Right atrium auricular region (tissue), 2 donors: ENCODE data around the gene NEDD4L. TPM values are rescaled to one million over a fixed set of nuclear protein-coding genes. Genes with fewer than 3 reads are reported as not detected.

Experiments
- DNase-seq: peaks from one replicate; pipeline ENCODE4 v3.0.0-alpha.2; 2019; ENCODE audit warnings: low spot score
- H3K27ac ChIP-seq, 2 donors: fragments of 200-600 bp; sonication (generic); 1 replicate in 1 of 2; 2 replicates in 1 of 2; pipeline ENCODE4 v1.5.1; 2016 to 2019
- H3K27me3 ChIP-seq, 2 donors: fragments of 200-600 bp; sonication (generic); one replicate each; pipeline versions ENCODE4 v1.5.1 to v1.6.0; 2017 to 2019
- H3K36me3 ChIP-seq: fragments of 200-600 bp; sonication (generic); one replicate; pipeline ENCODE4 v1.5.1; 2016
- H3K4me1 ChIP-seq, 2 donors: fragments of 200-600 bp; sonication (generic); one replicate each; pipeline versions ENCODE4 v1.5.1 to v1.6.0; 2017 to 2019
- H3K4me3 ChIP-seq, 2 donors: fragments of 200-600 bp; sonication (generic); 1 replicate in 1 of 2; 2 replicates in 1 of 2; pipeline ENCODE4 v1.5.1; 2017 to 2019; ENCODE audit warnings: mild to moderate bottlenecking in 1 of 2, moderate library complexity in 1 of 2
- H3K9me3 ChIP-seq, 2 donors: fragments of 200-600 bp; sonication (generic); one replicate each; pipeline ENCODE4 v1.5.1; 2019
- total RNA-seq, 2 donors: library from RNA; depleted of rRNA; stranded (reverse); fragments of >200 nt; gene quantifications; one replicate each; pipeline ENCODE4 v1.1.0, GENCODE V29; 2016
- TF ChIP-seq, protein P1 (sequence below), 2 donors: fragments of 200-600 bp; sonication (generic); IDR thresholded peaks; one replicate each; pipeline ENCODE4 v1.5.1; 2019; ENCODE audit warnings: antibody characterized with exemption in 2 of 2

The NEDD4L gene
- total RNA-seq, 2 donors from 2014 or later, result 45.0 to 68.0 TPM

DNA sequence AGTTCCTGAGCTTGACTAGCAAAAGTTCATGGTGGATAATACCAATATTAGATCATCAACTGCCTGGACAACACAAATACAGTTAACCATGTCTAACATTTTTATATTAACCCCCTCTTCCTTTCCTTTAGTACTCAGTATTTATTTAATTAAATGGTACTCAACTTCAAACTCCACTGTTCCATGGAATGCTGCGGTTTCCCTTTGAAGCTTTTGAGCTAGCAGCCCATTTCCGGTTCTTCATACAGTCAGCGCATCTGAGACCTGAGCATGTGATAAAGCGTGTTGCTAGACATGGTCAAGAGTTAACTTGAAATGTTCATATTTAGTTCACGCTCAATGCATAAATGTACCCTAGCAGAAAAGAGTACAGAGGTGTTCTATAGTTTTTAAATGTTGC lies 306.5 kb downstream of the NEDD4L start:
- Histone ChIP-seq H3K27ac (no peak overlapping the region), H3K4me1 (no peaks in the 10 kb centered on the region), H3K36me3 (peaks cover 5% of the 10 kb centered on the region), H3K4me3 (no peak overlapping the region), H3K27me3 (no peaks in the 10 kb centered on the region), H3K9me3 (no peaks in the 10 kb centered on the region)
- TF ChIP-seq, protein P1, sequence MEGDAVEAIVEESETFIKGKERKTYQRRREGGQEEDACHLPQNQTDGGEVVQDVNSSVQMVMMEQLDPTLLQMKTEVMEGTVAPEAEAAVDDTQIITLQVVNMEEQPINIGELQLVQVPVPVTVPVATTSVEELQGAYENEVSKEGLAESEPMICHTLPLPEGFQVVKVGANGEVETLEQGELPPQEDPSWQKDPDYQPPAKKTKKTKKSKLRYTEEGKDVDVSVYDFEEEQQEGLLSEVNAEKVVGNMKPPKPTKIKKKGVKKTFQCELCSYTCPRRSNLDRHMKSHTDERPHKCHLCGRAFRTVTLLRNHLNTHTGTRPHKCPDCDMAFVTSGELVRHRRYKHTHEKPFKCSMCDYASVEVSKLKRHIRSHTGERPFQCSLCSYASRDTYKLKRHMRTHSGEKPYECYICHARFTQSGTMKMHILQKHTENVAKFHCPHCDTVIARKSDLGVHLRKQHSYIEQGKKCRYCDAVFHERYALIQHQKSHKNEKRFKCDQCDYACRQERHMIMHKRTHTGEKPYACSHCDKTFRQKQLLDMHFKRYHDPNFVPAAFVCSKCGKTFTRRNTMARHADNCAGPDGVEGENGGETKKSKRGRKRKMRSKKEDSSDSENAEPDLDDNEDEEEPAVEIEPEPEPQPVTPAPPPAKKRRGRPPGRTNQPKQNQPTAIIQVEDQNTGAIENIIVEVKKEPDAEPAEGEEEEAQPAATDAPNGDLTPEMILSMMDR (IDR thresholded peaks at IDR 0.05), result no peak
- no peak for DNase-seq

- H3K4me3 ChIP-seq, result no peak overlapping the region
- peaks cover 5% of the 10 kb centered on the region for H3K36me3 ChIP-seq
- DNase-seq, result no peak
- TF ChIP-seq, protein P1 (IDR thresholded peaks at IDR 0.05), result no peak
- no peaks in the 10 kb centered on the region for H3K9me3 ChIP-seq
- H3K27ac ChIP-seq, result no peak overlapping the region
- H3K4me1 ChIP-seq, result no peaks in the 10 kb centered on the region
- H3K27me3 ChIP-seq, result no peaks in the 10 kb centered on the region
Observed at GRCh38 chr18:58351776-58352175, 307.8 kb downstream of the NEDD4L start.

DNA sequence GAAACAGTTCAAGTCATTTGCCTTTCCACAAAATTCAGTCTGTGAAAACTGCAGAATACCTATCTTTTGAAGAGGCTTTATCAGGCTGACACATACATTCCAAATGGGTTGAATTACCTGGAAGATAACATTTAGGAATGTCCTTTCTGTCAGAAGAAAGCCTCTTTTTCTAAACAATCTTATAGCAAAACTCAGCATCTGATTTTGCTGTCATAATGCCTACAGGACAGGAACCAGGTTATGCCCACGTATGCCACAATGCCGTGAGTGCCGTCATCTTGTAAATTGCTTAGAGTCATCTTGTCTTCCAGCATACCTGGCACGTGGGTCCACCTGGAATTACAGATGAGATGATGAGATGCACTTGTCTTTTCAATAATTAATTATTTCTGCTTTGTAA lies 309.6 kb downstream of the NEDD4L start:
- H3K4me3 ChIP-seq, result no peak overlapping the region
- H3K4me1 ChIP-seq, result no peaks in the 10 kb centered on the region
- TF ChIP-seq, protein P1 (IDR thresholded peaks at IDR 0.05), result no peak
- peaks cover 5% of the 10 kb centered on the region for H3K36me3 ChIP-seq
- no peak for DNase-seq
- H3K27ac ChIP-seq, result no peak overlapping the region
- H3K9me3 ChIP-seq, result no peaks in the 10 kb centered on the region
- H3K27me3 ChIP-seq, result no peaks in the 10 kb centered on the region

DNA sequence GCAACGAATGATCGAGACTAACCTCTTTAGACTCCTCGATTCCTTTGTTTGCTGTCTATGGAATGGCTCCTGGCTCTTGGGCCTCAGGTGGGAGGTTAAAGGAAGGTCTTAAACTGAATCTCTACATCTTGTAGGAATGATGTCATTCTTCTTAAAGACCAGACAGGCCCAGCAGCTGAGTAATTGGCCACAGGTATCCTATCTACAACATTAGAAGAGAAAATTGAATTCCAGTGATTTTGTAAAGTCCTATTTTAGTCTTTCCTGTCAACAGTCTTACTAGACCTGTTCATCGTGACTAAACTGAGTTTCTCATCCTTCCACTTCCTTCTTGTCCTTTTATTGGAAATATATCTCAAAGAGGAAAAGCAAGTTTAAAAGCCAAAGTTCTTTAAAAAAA lies 310.0 kb downstream of the NEDD4L start:
- Histone ChIP-seq H3K27me3 (no peaks in the 10 kb centered on the region), H3K36me3 (peaks cover 5% of the 10 kb centered on the region), H3K27ac (no peak overlapping the region), H3K4me1 (no peaks in the 10 kb centered on the region), H3K4me3 (no peak overlapping the region), H3K9me3 (no peaks in the 10 kb centered on the region)
- no peak for DNase-seq
- TF ChIP-seq, protein P1 (IDR thresholded peaks at IDR 0.05), result no peak

DNA sequence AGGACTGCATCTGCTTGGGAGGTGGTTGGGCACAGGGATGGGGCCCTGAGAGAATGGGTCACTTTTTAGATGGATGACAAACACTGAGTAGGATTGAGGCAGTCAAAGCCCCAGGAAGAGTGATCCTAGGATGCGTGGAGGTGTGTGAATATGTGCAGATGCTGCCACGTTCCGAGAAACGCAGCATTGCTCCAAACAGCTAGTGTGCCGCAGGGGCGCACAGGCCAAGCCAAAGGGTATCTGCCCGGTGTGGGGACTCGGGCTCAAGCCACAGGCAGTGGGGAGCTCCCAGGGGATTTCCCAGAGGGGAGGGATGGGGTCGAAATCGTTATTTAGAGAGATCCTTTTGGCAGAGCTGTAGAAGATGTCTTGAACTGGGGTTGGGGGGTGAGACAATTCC lies 310.8 kb downstream of the NEDD4L start:
- Histone ChIP-seq H3K9me3 (no peaks in the 10 kb centered on the region), H3K4me3 (no peak overlapping the region), H3K27me3 (no peaks in the 10 kb centered on the region), H3K4me1 (no peaks in the 10 kb centered on the region), H3K36me3 (peaks cover 5% of the 10 kb centered on the region), H3K27ac (no peak overlapping the region)
- no peak for DNase-seq
- TF ChIP-seq, protein P1 (IDR thresholded peaks at IDR 0.05), result no peak

DNA sequence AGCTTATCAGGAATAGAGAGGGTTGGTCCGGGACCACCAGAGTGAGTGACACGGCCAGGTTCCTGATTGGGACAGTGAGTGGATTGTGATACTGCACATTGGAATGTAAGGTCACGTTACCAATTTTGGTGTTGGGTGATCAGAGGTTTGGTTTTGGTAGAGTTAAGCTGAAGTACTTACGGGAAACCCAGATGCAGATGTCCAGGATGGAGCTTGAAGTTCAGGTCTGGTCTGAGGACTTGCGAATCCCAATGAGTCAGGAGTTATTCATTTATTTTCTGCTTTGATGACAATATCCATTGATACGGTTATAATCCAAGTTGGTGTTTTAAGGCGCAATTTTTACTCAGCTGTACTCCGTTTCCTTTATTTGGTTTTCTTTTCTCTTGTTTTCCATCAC lies 311.2 kb downstream of the NEDD4L start:
- Histone ChIP-seq H3K36me3 (peaks cover 5% of the 10 kb centered on the region), H3K27me3 (no peaks in the 10 kb centered on the region), H3K27ac (no peak overlapping the region), H3K4me3 (no peak overlapping the region), H3K4me1 (no peaks in the 10 kb centered on the region), H3K9me3 (no peaks in the 10 kb centered on the region)
- no peak for DNase-seq
- TF ChIP-seq, protein P1 (IDR thresholded peaks at IDR 0.05), result no peak
